Lower leg skin (tissue), 3 donors: ENCODE results near the gene RIPOR2.

ENCODE experiments used
- CTCF ChIP-seq, 3 donors: fragments of 450-650 bp; IDR thresholded peaks; one replicate each; pipeline ENCODE4 v1.5.1; 2016; ENCODE audit warnings: antibody characterized with exemption in 3 of 3, mild to moderate bottlenecking in 3 of 3, moderate library complexity in 2 of 3
- POLR2A ChIP-seq, 2 donors: fragments of 450-650 bp; IDR thresholded peaks; one replicate each; pipeline ENCODE4 v1.6.1; 2016 to 2017; ENCODE audit warnings: antibody characterized with exemption in 2 of 2, mild to moderate bottlenecking in 1 of 2, moderate library complexity in 1 of 2

- no peak for TF ChIP-seq CTCF (IDR thresholded peaks at IDR 0.05)
- no peak for TF ChIP-seq POLR2A (IDR thresholded peaks at IDR 0.05)
Measured at GRCh38 chr6:24900917-24901697, 34.7 kb downstream of the RIPOR2 start.
